NCI-H187 treated with DMSO at 0.1 percent for 48 hours (cell line): ENCODE data around the gene IRF2.

Experiments used
- DNase-seq: peaks from one replicate; lab custom pipeline; 2025; lab: John Stamatoyannopoulos, UW

Gene IRF2

DNA sequence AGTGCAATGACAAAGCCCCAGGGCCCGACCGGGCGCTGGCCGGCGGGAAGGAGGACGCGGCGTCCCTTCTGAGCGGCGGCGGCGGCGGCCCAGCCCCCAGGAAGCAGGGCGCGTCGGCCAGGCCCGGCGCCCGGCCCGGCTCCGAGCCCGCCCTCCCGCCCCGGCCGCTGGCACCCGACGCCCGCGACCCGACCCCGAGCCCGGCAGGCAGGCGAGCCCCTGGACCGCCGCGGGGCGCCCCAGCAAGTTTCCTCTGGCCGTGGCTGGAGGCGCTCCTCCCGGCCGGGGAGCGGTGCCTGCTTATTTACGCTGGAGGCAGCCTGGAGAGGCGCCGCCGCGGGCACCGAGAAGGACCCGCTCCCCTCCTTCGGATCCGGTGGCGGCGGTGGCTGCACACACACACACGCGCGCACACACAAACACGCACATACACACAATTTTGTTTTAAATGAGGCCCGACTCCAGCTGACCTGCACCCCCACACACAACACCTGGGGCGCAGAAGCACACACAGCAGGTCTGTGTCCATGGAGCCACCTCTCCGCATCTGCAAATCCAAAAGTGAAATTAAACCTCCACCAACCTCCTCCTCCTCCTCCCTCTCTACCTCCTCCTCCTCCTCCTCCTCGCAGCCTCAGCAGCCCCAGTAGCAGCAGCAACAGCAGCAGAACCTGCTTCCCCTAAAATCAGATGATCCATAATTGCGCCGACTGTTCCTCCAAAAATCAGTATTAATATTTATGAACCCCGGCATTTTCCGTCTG, 669 bp downstream of the IRF2 start:
- DNase-seq, result no peak

DNA sequence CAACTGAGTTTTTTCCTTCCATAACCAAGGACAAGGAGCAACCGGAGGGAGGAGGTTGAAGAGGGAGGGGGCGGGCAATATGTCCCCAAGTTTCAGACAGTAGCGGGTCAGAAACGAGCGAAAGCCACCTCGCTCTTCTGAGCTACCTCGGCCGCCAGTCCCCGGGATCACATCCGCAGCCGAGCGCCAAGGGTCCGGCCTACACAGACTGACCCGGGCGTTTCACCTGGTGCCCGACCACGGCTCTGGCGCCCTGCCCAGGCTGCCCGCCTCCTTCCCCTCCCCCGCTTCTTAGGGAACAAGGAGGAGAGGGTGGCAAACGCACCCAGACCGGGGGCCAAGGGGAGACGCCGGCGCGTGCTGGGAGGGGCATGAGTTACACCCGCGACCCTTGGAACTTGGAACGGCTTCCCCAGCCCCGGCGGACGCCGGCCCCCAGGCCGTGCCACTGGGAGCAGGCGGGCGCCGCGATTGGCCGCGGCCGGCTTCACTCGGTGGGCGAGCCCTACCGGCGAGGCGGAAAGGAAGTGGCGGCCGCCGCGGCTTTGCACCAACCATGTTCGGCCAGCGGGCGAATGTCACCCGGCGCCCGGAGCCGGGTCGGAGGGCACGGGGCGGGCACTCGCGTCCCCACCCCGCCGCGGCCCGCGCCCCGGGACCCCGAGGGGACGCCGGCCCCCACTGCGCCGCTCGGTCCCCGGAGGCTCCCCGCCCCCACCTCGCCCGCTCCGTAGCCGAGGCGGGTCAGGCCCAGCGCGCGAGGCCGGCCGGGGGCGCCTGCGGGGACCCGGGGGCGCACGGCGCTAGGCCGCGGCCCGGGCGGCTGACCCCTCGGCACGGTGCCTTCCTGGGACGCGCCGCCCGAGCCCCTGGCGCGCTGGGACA, 1.5 kb downstream of the IRF2 start:
- no peak for DNase-seq

DNA sequence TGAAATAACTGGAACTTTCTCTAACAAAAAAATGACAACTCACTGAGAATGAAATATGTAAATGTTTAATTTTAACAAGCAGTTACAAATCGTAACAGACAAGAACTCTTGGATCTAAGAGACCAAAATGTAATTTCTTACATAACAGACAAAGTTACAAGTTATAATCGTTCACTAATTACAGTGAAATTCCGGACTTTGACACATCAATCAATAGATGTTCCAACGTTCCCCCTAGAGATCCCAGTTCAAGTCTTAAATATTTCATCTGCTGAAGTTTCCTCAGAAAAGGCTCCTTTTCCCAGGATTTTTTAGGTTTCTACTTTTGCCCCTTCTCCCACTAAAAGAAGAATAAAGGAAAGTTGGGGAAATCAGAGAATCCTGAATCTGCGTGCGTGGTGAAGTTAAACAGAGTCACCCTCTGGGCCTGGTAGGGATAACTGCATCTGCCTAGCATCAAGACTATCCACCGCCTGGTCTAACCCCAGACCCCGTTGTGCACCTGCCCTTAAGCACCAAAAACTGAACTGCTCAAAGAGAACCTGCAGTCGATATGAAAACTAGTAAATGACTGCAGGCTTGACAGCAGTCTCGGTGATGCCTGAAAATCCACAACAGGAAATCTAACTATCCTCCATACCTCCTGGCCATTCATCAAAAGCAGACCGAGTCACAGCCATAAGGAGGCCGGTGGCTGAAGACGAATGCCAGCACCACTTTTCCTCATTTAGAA, 2.3 kb downstream of the IRF2 start:
- no peak for DNase-seq

DNA sequence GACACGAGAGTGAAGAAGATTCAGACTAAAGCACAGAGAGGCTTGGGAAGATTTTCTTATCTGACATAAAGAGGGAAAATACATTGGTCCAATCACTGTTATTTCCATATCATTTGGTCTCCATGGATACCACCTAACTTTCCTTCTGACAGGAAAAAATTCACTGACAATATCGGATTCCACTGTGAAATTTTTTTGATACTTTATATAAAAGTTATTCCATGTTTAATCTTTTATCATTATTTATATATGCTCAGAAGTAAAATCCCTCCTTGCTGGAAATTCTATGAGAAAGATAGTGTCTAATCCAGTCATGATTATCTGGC, 3.6 kb downstream of the IRF2 start:
- no peak for DNase-seq

DNA sequence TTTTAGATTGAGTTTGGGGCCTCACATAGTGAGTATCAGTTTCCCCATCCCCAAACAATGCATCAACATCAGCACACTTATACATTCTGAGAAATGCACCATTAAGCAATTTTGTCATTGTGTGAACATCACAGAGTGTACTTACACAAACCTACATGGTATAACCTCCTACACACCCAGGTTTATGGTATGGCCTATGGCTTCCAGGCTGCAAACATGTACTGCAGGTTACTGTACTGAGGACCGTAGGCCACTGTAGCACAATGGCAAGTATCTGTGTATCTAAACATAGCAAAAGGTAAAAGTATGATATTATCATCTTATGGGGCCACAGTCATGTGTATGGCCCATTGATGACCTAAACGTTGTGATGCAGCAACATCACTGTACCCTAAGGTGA, 7.7 kb downstream of the IRF2 start:
- no peak for DNase-seq

DNA sequence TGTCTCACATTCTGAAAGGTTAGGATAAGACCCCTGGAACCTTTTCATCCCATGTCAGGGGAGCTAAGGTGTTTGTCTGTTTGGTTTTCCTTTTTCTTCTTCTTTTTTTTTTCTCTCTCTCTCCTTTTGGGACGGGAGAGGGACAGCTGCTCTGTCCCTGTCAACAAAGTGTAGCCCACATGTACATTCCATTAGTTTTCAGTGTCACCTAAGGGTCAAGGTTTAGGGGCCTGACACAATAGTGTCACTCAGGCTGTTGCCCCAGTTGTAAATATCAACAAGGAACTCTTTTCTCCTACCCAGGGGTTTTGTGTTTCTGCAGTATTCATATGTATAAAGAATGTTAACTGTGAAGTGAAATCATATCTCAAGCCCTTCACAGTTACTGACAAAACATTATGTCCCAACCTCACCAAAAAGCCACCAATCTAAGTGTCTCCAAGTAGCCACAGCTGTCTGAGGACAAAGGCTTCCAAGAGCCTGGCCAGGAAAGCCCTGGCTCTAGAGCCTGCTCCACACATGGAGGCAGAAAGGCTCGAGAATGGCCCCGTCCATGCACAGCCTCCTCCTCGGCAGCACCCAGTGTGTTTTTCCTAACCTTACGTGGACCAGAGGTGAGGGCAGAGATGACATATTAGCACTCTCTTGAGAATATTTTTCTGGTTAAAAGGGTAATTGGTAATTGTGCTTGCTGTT, 9.4 kb downstream of the IRF2 start:
- DNase-seq, result no peak

DNA sequence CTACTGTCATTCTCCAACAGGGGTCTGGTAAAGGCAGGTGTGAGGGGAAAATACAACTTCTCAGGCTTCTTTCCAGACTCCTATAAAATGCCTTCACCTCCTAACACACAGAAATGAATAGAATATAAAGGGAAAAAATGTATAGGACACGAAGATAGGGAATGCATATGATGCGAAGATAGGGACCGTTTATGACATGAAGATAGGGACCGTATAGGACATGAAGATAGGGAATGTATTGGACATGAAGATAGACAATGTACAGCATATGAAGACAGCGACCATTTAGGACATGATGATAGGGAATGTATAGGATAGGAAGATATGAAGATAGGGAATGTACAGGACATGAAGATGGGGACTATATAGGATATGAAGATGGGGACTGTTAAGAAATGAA, 10.5 kb downstream of the IRF2 start:
- DNase-seq, result no peak

DNA sequence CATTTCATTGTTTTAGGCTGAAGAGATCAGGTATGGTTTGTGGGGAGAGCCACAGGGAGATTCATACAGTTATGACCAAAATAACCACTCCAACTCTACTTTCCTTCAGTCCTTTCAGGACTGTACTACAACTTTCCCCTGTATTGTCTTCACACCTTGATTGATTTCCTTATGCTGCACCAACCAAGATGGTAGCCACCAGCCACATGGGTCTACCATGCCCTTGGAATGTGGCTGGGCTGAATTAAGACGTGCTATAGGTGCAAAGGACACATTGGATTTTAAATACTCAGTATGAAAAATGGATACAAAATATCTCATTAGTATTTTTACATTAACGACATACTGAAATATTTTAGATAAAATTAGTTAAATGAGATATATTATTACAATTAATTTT, 11.2 kb downstream of the IRF2 start:
- no peak for DNase-seq

DNA sequence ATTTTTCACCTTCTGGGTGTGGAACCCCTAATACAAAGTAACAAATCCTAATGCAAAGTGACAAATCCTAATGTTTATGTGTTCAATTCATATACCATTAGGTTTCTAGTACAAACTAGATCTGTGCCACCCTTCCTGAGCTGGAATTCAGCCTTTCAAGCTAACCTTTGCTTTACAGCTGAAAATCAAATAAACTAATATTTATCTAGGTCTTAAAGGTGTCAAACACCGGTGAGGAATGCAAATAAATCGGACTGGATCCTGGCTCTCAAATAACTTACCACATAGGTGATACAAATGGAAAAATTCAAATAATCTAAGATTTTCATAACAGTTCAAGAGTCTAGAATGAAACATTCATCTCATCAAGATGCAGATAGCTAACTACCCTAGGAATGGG, 11.6 kb downstream of the IRF2 start:
- DNase-seq, result no peak

DNA sequence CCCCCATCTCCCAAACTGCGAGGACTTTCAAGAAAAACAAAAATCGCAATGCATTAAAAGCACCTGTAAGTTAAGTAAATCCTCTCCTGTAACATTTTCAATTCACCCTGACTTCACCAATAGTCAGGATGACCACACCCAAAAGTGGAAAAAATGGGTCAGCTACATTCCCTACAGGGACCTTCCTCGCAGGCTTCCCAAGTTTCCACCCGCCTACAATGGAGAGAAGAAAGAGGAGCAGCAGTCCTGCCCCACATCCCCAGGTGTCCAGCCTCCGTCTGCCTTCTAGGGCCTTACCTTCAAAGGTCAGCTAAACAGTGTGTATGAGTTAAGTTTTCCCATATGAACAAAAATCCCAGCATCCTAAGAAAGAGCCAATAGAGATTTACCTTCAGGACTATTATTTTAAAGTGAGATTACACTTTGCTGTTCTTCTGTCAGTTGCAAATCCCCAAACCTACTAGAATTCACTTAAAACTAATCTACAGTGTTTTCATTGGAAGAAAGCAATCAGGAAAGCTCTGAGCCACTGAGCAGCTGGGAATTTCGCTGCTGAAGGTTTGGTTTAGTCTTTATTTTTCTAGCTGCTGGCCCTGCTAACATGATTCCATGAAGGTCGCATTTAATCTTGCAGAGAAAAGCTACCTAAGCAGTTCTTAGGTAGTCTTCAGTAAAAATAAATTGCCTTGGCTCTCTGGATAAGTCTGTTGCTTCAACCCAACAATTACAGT, 12.5 kb downstream of the IRF2 start:
- no peak for DNase-seq

DNA sequence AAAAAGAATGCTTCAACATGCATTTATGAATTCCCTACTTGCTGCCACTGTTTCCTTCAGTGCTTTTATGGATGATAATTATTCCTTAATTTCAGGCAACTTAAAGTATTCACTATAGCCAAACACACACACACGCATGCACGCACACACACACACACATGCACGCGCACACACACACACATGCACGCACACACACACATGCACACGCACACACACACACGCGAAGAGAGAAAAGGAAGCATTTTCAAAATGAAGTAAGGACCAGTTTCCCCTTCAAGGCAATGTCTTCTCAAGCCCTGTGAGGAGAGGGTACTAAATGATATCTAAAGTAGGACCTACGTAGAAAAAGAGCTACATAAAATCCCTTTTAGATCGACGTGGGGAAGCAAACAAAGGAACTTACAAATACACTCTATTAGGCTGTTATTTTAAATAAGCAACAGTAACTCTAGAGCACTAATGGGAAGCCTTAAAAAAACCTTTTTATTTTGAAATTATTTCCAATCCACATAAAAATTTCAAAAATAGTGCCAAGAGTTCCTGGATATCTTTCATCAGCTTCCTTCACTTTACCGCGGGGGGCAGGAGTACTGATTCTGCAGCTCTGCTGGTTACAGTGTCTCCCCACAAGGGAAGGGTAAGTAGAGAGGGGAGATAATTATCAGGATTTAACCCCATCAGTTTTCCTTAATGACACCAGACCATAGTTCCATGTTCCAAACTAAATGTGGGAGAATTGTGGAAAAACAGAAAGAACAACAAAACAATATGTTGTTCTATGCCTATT, 13.7 kb downstream of the IRF2 start:
- no peak for DNase-seq

DNA sequence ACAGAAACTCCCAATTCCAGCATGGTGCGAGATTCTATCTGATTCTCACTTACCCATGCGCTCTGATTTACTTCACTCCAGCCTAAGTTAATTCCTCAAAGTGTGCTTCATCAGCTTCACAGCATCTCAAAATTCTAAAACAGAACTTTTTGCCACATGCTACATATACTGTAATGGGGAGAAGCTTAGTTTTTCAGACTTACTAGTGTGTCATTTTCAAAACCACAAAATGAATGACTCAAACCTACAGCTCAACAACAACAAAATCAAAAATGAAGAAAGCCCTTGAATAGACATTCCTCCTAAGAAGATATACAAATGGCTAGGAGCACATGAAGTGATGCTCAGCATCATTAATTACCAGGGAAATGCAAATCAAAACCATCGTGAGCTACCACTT, 14.9 kb downstream of the IRF2 start:
- no peak for DNase-seq

DNA sequence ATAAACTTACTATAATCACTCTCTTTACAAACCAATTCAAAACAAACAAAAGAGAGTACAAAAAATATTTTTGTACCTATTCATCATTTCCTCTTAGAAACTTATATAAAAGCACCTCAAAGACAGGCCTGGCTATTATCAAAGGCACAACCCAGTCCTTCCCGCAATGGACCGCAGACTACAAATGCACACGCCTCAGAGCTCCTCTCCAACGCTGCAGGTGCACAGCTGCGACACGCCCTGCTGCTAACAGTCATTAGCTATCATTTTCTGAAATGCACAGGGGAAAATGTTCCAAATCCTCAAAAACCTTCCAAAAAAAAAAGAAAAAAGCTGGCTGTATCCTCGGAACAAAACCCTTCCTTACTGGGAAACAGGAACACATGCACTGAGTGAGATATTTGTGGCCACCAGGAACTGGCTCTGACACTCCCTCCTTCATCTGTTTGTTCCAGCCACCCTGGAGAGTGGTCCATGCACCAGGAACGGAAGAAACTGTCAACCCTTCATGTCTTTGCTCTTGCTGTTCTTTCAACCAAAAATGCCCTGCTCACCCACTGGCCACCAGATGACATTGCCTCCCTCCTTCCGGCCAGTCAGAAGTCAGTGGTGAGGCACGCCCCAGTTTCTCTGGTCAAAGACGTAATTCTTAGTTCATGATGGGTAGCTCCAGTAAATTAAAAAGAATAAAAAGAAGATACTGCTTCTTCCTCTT, 16.7 kb downstream of the IRF2 start:
- DNase-seq, result no peak

DNA sequence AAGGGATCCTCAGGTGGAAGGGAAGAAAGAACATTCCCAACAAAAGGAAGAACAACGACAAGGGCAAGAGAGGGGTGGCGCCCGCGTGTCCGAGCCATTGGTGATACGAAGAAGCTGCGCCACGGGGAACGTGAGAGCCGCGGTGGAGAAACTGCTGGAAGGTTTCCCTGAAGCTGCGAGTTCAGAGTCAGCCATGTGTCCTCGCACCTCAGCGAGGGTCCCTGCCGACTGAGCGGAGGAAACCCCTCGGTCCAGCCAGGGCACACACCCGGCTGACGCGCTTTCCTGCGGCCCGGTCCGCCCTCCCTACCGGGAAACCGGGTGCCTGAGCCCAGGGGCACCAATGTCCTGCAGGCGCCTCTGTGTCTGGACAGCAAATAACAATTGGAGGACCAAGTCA, 18.0 kb downstream of the IRF2 start:
- no peak for DNase-seq

DNA sequence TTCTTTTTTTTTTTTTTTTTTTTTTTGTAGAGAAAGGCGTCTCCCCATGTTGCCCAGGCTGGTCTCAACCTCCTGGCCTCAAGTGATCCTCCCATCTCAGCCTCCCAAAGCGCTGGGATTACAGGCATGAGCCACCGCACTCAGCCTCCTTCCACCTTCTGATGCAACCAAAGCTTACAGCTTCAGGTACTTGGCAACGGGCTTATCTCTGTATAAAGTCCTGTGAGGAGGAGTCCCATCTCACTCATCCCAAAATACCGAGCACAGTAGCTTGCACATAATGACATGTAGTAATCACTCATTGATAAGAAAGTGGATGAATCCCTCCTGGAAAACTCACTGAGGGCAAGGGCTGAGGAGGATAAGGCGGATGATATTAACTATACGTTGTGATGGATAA, 19.1 kb downstream of the IRF2 start:
- DNase-seq, result no peak

DNA sequence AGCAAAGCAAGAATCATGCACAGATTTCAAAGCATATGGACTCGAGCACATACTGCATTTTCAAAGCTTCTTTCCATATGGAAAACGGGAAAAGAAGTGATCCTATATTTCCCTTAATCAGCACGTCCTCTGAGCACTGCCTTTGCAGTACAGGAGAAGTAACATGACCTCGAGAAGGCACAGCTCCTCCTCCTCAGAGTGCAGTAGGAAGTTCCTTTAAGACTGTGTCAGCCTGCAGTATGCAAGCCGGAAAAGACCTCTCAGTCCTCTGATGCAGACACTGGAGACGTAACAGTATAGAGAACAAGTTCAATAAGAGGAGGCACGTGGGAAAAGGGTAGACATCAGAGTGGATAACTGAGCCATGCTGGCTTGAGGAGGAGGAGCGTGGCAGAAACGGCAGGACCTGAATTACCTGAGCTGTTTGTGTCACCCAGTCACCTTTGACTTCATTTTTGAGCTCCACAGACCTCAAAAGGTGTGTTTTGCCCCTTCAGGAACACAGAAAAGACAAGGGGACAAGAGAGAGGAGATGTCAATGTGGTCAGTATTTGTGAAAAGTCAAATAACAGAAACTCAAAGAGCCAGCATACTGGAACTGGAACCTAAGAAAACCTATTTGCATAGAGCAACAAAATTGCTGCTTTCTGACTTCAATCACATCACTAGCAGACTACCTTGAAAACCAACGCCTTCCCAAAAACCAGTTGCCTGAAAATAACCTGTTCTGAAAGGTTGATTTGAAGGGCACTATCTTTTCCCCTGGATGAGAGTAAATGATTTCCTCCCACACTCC, 20.8 kb downstream of the IRF2 start:
- no peak for DNase-seq

DNA sequence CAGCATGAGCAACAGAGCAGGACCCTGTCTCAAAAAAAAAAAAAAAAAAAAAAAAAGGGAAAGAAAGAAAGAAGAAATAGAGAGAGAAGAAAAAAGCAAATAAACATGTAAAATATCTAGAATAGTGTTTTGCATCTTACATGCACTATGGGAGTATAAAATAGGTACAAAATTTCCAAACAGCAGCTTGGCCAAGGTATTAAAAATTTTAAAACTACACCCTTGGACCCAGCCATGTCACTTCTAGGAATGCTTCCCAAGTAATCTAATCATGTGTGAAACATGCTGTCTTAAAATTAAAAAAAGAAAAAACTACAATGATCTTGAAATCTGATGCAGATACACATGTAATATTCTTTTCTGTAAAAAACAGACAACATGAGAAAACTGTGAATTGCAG, 21.6 kb downstream of the IRF2 start:
- no peak for DNase-seq

DNA sequence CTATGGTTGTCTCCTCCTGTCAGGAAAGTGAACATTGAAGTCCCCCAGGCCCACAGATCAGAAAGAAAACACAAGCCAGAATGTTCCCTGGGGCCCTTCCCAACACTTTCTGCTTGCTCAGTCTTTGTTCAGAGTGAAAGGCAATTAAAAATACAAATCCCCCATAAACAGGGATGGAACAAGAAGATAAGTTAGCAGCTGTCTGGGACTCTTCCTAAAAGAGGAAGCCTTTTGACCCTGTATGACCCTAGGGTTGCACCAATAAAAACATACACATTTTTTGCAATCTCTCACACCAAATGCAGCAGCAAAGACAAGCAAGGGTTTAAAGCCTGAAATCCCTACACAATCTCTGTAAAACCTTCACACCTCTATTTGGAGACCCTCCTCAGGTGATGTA, 22.6 kb downstream of the IRF2 start:
- no peak for DNase-seq
